ENCODE data around the gene B4GALNT1. TPM values are rescaled to one million over a fixed set of nuclear protein-coding genes. Genes with fewer than 3 reads are reported as not detected.

Gene B4GALNT1
- total RNA-seq, 1 experiment from 2014 or later, result 11.1 TPM

DNA sequence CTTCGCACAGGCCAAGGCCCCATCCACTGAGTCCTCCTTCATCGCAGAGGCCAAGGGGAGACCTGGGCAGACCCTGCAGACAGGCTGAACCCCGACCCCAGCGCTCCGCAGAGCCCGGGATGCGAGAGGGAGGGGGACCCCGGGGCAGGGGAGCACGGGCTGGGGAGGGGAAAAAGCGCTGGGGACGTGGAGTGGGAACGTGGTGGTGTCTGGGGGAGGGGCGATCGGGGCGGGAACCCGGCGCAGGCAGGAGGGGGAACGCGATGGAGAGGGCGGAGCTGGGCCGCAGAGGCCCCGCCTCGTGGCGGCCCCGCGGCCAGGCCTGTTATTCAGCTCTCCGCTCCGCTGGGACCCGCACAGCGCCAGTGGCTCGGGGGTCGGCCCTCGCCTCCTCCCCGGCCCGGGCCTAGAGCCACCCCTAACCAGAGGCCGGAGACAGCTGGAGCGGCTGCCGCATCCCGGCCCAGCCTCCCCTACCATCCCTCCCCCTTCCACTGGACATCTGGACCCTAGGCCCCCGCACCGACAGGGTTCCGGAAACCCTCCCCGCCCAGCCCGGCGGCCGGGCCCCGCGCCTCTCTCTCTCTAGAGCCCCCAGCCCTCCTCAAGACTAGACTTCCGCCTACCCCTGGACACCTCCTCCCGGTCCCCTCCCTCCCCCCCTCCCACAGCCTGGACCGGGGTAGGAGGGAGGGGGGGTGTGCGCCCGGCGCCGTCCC lies 21.7 kb downstream of the B4GALNT1 start, which contains the start of gene ARHGEF25:
Gene ARHGEF25 (plus strand): TSS at position 328 of the 719 bp plus-strand sequence. CDS start 460 bp downstream, outside the sequence.
- DNase-seq, result peak; percentile 39
- intact Hi-C loops (cut with micrococcal nuclease; ENCODE audit: unreplicated experiment), result no loop called here
- H3K4me3 Mint-ChIP-seq (ENCODE audit: low read depth, unreplicated experiment), result peak within 1 kb of the TSS; percentile 59
- no peaks in the 10 kb centered on the region for H3K9me3 Mint-ChIP-seq (ENCODE audit: low read depth, unreplicated experiment)
- no peaks in the 10 kb centered on the region for H3K4me1 Mint-ChIP-seq (ENCODE audit: low read depth, unreplicated experiment)
- H3K36me3 Mint-ChIP-seq (ENCODE audit: insufficient read depth, unreplicated experiment), result peaks cover 3% of the 10 kb centered on the region
- BruUV-seq (replicated peaks), result no TSS peak
- CTCF ChIA-PET, result interaction anchor here (0.5 to 0.7 kb wide), 2 partner anchors 25 to 28 kb away, joined by 3 read pairs; no protein-coding TSS in a partner anchor
- TF ChIP-seq, protein P1, sequence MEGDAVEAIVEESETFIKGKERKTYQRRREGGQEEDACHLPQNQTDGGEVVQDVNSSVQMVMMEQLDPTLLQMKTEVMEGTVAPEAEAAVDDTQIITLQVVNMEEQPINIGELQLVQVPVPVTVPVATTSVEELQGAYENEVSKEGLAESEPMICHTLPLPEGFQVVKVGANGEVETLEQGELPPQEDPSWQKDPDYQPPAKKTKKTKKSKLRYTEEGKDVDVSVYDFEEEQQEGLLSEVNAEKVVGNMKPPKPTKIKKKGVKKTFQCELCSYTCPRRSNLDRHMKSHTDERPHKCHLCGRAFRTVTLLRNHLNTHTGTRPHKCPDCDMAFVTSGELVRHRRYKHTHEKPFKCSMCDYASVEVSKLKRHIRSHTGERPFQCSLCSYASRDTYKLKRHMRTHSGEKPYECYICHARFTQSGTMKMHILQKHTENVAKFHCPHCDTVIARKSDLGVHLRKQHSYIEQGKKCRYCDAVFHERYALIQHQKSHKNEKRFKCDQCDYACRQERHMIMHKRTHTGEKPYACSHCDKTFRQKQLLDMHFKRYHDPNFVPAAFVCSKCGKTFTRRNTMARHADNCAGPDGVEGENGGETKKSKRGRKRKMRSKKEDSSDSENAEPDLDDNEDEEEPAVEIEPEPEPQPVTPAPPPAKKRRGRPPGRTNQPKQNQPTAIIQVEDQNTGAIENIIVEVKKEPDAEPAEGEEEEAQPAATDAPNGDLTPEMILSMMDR (IDR thresholded peaks at IDR 0.05; ENCODE audit: unreplicated experiment), result no peak
- H3K27ac Mint-ChIP-seq (ENCODE audit: unreplicated experiment), result no peak within 1 kb of the TSS
- H3K27me3 Mint-ChIP-seq (ENCODE audit: unreplicated experiment), result peaks cover 60% of the 10 kb centered on the region

DNA sequence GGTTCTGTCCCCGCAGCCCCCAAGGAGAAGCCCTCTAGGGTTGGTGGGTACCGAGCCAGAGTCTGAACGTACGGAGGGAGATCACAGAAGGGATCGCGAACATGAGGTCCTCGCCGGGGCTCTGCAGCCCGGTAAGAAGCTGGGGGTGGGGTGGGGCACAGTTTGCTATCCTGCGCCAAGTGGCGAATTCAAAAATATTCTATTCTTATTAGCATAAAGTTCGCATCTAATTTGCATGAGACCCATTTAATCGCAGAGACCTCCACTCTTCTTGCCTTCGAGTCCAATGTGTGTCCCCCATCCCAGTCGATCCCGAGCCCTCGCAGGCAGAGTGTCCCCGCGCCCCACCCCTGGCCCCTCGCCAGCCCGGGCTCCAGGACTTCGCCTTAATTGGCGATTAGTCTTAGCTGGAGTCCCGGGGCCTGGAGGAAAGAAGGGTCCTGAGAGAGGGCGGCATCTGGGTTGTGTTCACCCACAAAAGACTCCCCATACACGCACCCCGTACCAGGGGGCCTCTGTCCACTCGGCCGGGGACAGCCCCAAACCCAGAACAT lies 22.4 kb downstream of the B4GALNT1 start:
- no peak for DNase-seq
- intact Hi-C loops (cut with micrococcal nuclease; ENCODE audit: unreplicated experiment), result no loop called here
- Mint-ChIP-seq H3K4me1 (ENCODE audit: low read depth, unreplicated experiment) (peaks cover 4% of the 10 kb centered on the region), H3K27ac (ENCODE audit: unreplicated experiment) (no peak overlapping the region), H3K27me3 (ENCODE audit: unreplicated experiment) (peaks cover 54% of the 10 kb centered on the region), H3K4me3 (ENCODE audit: low read depth, unreplicated experiment) (peak overlapping the region; percentile 59), H3K36me3 (ENCODE audit: insufficient read depth, unreplicated experiment) (peaks cover 3% of the 10 kb centered on the region), H3K9me3 (ENCODE audit: low read depth, unreplicated experiment) (no peaks in the 10 kb centered on the region)
- TF ChIP-seq, protein P1 (IDR thresholded peaks at IDR 0.05; ENCODE audit: unreplicated experiment), result no peak
- CTCF ChIA-PET, result interaction anchor here (0.5 to 0.7 kb wide), 2 partner anchors 25 to 27 kb away, joined by 3 read pairs; no protein-coding TSS in a partner anchor
- BruUV-seq (replicated peaks), result no TSS peak

DNA sequence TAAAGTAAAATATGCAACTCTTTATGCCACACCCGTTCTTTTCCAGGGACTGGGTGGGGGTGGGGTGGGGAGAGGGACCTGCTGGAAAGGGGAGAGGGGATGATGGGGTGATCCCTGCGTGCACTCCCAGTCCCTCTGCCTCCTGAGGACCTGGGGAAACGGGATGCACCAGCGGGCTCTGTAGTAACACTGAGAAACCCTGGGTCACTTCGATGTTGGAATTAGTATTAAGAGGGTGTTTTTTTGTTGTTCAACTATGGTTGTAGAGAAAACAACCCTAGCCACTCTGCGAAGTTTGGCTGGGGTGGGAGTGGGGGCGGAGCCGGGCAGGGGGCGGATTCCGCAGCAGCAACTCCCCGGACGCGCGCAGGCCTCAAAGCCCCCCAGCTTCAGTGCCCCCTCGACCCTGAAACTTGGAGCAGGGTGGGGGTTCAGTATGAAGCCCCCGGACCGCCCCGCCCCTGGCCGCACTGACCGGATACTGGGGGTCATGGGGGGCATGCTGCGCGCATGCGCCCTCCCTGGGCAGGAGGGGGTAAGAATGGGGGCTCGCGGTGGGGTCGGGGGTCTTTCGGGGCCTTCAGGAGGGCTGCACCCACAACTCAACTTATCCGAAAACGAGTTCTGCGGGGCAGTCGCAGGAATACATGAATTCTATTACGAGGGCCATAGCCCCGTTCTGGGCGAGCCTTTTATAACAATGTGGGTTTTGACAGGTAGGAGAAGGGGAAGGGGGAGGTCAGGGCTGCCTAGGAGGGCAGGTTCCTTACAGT lies 23.0 kb downstream of the B4GALNT1 start:
- intact Hi-C loops (cut with micrococcal nuclease; ENCODE audit: unreplicated experiment), result no loop called here
- no peak for DNase-seq
- Mint-ChIP-seq H3K36me3 (ENCODE audit: insufficient read depth, unreplicated experiment) (peaks cover 8% of the 10 kb centered on the region), H3K4me1 (ENCODE audit: low read depth, unreplicated experiment) (peaks cover 8% of the 10 kb centered on the region), H3K27me3 (ENCODE audit: unreplicated experiment) (peaks cover 47% of the 10 kb centered on the region), H3K27ac (ENCODE audit: unreplicated experiment) (no peak overlapping the region), H3K9me3 (ENCODE audit: low read depth, unreplicated experiment) (no peaks in the 10 kb centered on the region), H3K4me3 (ENCODE audit: low read depth, unreplicated experiment) (peak overlapping the region; percentile 59)
- TF ChIP-seq, protein P1 (IDR thresholded peaks at IDR 0.05; ENCODE audit: unreplicated experiment), result no peak
- CTCF ChIA-PET, result no interaction called here
- BruUV-seq (replicated peaks), result no TSS peak

DNA sequence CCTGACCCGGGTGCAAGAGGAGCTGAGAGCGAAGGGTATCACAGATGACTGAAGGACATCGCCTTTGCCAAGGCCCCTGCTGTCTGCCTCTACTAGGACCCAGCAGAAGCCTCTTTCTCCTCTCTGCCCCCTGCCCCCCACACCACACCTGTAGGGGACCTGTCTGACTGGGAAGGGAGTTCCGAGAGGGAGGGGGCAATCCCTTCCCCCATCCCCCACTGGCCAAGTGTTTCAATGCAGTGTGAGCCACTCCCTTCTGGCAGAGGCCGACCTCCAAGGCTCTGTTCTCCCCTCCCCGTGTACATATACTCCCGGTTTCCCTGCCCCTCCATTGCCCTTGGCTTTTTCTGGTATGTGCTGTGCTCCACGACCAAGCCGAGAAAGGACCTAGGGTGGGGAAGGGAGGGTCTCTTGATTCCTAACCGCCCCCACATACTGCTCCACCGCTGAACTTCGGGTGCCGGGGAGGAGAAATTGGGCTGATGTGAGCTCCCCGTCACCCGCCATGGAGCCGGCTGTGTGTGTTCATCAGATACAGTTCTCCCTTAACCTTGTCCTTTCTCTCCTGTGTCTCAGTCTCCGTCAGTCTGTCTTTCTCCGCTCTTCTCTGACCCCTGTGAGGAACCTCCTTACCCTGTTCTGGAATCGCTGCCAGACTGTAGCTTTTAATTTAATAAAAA lies 23.8 kb downstream of the B4GALNT1 start:
- Mint-ChIP-seq H3K27me3 (ENCODE audit: unreplicated experiment) (peaks cover 40% of the 10 kb centered on the region), H3K4me3 (ENCODE audit: low read depth, unreplicated experiment) (no peak overlapping the region), H3K36me3 (ENCODE audit: insufficient read depth, unreplicated experiment) (peaks cover 16% of the 10 kb centered on the region), H3K4me1 (ENCODE audit: low read depth, unreplicated experiment) (peaks cover 8% of the 10 kb centered on the region), H3K9me3 (ENCODE audit: low read depth, unreplicated experiment) (no peaks in the 10 kb centered on the region), H3K27ac (ENCODE audit: unreplicated experiment) (no peak overlapping the region)
- TF ChIP-seq, protein P1 (IDR thresholded peaks at IDR 0.05; ENCODE audit: unreplicated experiment), result no peak
- intact Hi-C loops (cut with micrococcal nuclease; ENCODE audit: unreplicated experiment), result no loop called here
- CTCF ChIA-PET, result no interaction called here
- no peak for DNase-seq
- BruUV-seq (replicated peaks), result no TSS peak
